B cell (primary cell): ENCODE data around the gene TACR2.

ENCODE experiments used
- EZH2 ChIP-seq: IDR thresholded peaks from 2 replicates; pipeline ENCODE4 v1.6.1; 2012; ENCODE audit warnings: borderline replicate concordance, low read depth, mild to moderate bottlenecking, moderate library complexity, low read length; ENCODE audit not compliant: insufficient read depth, poor library complexity, severe bottlenecking
- TF ChIP-seq, protein P1 (sequence below): fragments of 200-600 bp; IDR thresholded peaks from one replicate; pipeline ENCODE4 v1.8.0; 2022; ENCODE audit warnings: antibody characterized with exemption, mild to moderate bottlenecking

DNA sequence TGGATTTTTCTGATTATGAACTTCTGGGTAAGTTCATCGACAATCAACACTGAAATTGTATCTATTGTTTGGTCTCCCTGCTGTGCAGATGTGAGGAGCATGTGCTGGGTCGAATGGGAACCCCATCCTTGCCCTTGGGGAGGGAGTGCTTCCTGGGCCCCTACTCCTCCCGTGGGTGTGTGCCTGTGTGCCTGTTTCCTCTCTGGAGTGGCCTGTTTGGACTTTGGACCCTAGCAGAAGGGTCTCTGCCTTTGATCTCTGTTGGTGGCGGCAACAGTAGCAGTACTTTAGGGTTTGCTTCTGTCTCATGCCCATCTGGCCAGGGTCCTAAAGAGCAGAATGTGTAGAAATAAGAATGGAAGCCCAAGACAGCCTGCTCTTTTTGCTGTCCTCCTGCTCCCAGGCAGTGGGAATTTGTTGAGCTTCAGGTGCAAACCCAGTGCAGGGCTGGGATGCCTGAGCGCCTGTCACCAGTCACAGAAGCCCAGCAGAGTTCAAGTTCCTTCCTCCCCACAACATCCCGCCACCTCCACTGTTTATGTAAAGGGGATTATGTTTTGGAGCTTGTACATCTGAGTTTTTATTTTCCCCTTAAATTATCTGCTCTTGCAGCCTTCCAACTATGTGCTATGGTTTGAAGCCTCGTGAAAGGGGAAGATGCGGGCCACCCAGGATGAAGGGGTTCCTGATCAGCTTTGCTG, 1.5 kb upstream of the TACR2 start:
- TF ChIP-seq, protein P1, sequence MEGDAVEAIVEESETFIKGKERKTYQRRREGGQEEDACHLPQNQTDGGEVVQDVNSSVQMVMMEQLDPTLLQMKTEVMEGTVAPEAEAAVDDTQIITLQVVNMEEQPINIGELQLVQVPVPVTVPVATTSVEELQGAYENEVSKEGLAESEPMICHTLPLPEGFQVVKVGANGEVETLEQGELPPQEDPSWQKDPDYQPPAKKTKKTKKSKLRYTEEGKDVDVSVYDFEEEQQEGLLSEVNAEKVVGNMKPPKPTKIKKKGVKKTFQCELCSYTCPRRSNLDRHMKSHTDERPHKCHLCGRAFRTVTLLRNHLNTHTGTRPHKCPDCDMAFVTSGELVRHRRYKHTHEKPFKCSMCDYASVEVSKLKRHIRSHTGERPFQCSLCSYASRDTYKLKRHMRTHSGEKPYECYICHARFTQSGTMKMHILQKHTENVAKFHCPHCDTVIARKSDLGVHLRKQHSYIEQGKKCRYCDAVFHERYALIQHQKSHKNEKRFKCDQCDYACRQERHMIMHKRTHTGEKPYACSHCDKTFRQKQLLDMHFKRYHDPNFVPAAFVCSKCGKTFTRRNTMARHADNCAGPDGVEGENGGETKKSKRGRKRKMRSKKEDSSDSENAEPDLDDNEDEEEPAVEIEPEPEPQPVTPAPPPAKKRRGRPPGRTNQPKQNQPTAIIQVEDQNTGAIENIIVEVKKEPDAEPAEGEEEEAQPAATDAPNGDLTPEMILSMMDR = no peak
- no peak for TF ChIP-seq EZH2
